IMR-90 (cell line): Measurements from ENCODE around the gene DCDC1. TPM values are rescaled to one million over a fixed set of nuclear protein-coding genes. Genes with fewer than 3 reads are reported as not detected.

Experiments
- ATAC-seq: fragments of 200-7000 bp; cut with Tn5 transposase; 2 replicates; pipeline ENCODE4 v1.9.1; 2020; ENCODE audit warnings: low read depth, mild to moderate bottlenecking, moderate library complexity
- BruUV-seq: library from RNA; stranded (reverse); fragments of 400-500 nt; replicated peaks from 2 replicates; lab custom pipeline; 2021; lab: Mats Ljungman, UMichigan
- CTCF ChIA-PET: fragments of 300-600 bp; formaldehyde crosslinking; extraction: SDS; loops from one replicate; lab custom pipeline; 2021; ENCODE audit warnings: antibody characterized with exemption; lab: Yijun Ruan, JAX
- POLR2A ChIA-PET: fragments of 300-600 bp; sonication (Branson Sonifier 250); formaldehyde crosslinking; loops from one replicate; lab custom pipeline; 2022; ENCODE audit warnings: antibody characterized with exemption; ENCODE audit not compliant: unreplicated experiment; lab: Charles Lee
- DNase-seq: peaks from one replicate; pipeline ENCODE4 v3.0.0; 2013
- H2AFZ ChIP-seq: replicated peaks from 2 replicates; pipeline ENCODE3; 2013; ENCODE audit warnings: low read length, mild to moderate bottlenecking; ENCODE audit not compliant: poor library complexity
- H2AK5ac ChIP-seq: 2 replicates; pipeline ENCODE4 v1.6.1; 2013; ENCODE audit warnings: low read depth, low read length, inconsistent platforms
- H2AK9ac ChIP-seq: replicated peaks from 2 replicates; pipeline ENCODE3; 2013; ENCODE audit warnings: mild to moderate bottlenecking, low read depth, low read length, moderate library complexity; ENCODE audit not compliant: poor library complexity
- H2BK120ac ChIP-seq: 2 replicates; pipeline ENCODE4 v1.6.1; 2013; ENCODE audit warnings: low read depth, low read length, inconsistent platforms
- H2BK15ac ChIP-seq: 3 replicates; pipeline ENCODE4 v1.6.1; 2013; ENCODE audit warnings: low read depth, low read length, inconsistent platforms
- H2BK20ac ChIP-seq: 2 replicates; pipeline ENCODE4 v1.6.1; 2013; ENCODE audit warnings: low read depth, mild to moderate bottlenecking, inconsistent platforms, low read length, moderate library complexity
- H2BK5ac ChIP-seq: 2 replicates; pipeline ENCODE4 v1.6.1; 2013; ENCODE audit warnings: mild to moderate bottlenecking, low read depth, low read length, inconsistent platforms; ENCODE audit not compliant: poor library complexity, severe bottlenecking
- H3K14ac ChIP-seq: replicated peaks from 2 replicates; pipeline ENCODE4 v1.6.1; 2013; ENCODE audit warnings: low read depth, low read length, inconsistent platforms
- H3K18ac ChIP-seq: 2 replicates; pipeline ENCODE4 v1.6.1; 2013; ENCODE audit warnings: low read depth, low read length, control low read depth
- H3K23ac ChIP-seq: 2 replicates; pipeline ENCODE4 v1.6.1; 2013; ENCODE audit warnings: low read depth, low read length, inconsistent platforms
- H3K27ac ChIP-seq: 2 replicates; pipeline ENCODE4 v1.5.1; 2013; ENCODE audit warnings: mild to moderate bottlenecking, control low read depth, low read length; ENCODE audit not compliant: insufficient read depth
- H3K27me3 ChIP-seq: 2 replicates; pipeline ENCODE4 v1.6.1; 2013; ENCODE audit warnings: low read length; ENCODE audit not compliant: control insufficient read depth, insufficient read depth
- H3K36me3 ChIP-seq: 2 replicates; pipeline ENCODE4 v1.6.1; 2013; ENCODE audit warnings: low read length, mixed read lengths; ENCODE audit not compliant: control insufficient read depth, insufficient read depth
- H3K4ac ChIP-seq: 2 replicates; pipeline ENCODE4 v1.6.1; 2013; ENCODE audit warnings: low read depth, low read length, inconsistent platforms
- H3K4me1 ChIP-seq: 2 replicates; pipeline ENCODE4 v1.6.1; 2013; ENCODE audit warnings: low read length, mixed read lengths; ENCODE audit not compliant: control insufficient read depth, insufficient read depth
- H3K4me2 ChIP-seq: 2 replicates; pipeline ENCODE4 v1.6.1; 2013; ENCODE audit warnings: low read depth, mild to moderate bottlenecking, control low read depth, low read length, moderate library complexity
- H3K4me3 ChIP-seq: 2 replicates; pipeline ENCODE4 v1.5.1; 2013; ENCODE audit warnings: low read depth, mild to moderate bottlenecking, control low read depth, low read length, moderate library complexity; ENCODE audit not compliant: insufficient read depth
- H3K56ac ChIP-seq: 2 replicates; pipeline ENCODE4 v1.6.1; 2013; ENCODE audit warnings: low read length, inconsistent platforms; ENCODE audit not compliant: insufficient read depth; ENCODE audit errors: extremely low read depth
- H3K79me1 ChIP-seq, 2 experiments: 2 replicates each; pipeline ENCODE4 v1.6.1; 2013; ENCODE audit warnings: low read length in 2 of 2, inconsistent platforms in 1 of 2, low read depth in 1 of 2
- H3K9ac ChIP-seq: 2 replicates; pipeline ENCODE4 v1.6.1; 2013; ENCODE audit warnings: low read depth, low read length, control low read depth
- H3K9me1 ChIP-seq: 2 replicates; pipeline ENCODE4 v1.6.1; 2013; ENCODE audit warnings: low read length, inconsistent platforms; ENCODE audit not compliant: insufficient read depth
- H3K9me3 ChIP-seq: 2 replicates; pipeline ENCODE4 v1.6.1; 2013; ENCODE audit warnings: low read length; ENCODE audit not compliant: control insufficient read depth, insufficient read depth
- H4K20me1 ChIP-seq: 2 replicates; pipeline ENCODE4 v1.6.1; 2013; ENCODE audit warnings: low read length, inconsistent platforms; ENCODE audit not compliant: insufficient read depth
- H4K5ac ChIP-seq: 2 replicates; pipeline ENCODE4 v1.6.1; 2013; ENCODE audit warnings: mild to moderate bottlenecking, low read depth, low read length, control low read depth
- H4K8ac ChIP-seq, 2 experiments: 2 replicates each; pipeline ENCODE4 v1.6.1; 2013; ENCODE audit warnings: low read depth in 2 of 2, low read length in 2 of 2, control low read depth in 1 of 2, inconsistent platforms in 1 of 2
- H4K91ac ChIP-seq: 2 replicates; pipeline ENCODE4 v1.6.1; 2013; ENCODE audit warnings: low read depth, low read length, inconsistent platforms; ENCODE audit not compliant: insufficient read depth
- BHLHE40 ChIP-seq: fragments of 150-350 bp; IDR thresholded peaks from 2 replicates; pipeline ENCODE4 v1.6.1; 2016; ENCODE audit warnings: mild to moderate bottlenecking, low read depth, low read length
- CEBPB ChIP-seq: IDR thresholded peaks from 2 replicates; pipeline ENCODE4 v1.6.1; 2012; ENCODE audit warnings: low read depth, low read length, improper control_type of control experiment
- FOS ChIP-seq: fragments of 150-350 bp; IDR thresholded peaks from 2 replicates; pipeline ENCODE4 v1.6.1; 2016; ENCODE audit warnings: low read depth, low read length
- MAZ ChIP-seq: IDR thresholded peaks from 2 replicates; pipeline ENCODE4 v1.6.1; 2012; ENCODE audit warnings: low read depth, mild to moderate bottlenecking, low read length, improper control_type of control experiment, moderate library complexity, borderline replicate concordance
- NFE2L2 ChIP-seq: fragments of 150-350 bp; IDR thresholded peaks from 2 replicates; pipeline ENCODE4 v1.6.1; 2016; ENCODE audit warnings: low read depth, mild to moderate bottlenecking, low read length
- POLR2A ChIP-seq: IDR thresholded peaks from 2 replicates; pipeline ENCODE4 v1.6.1; 2012; ENCODE audit warnings: mild to moderate bottlenecking, low read depth, low read length
- RCOR1 ChIP-seq: IDR thresholded peaks from 2 replicates; pipeline ENCODE4 v1.6.1; 2012; ENCODE audit warnings: mild to moderate bottlenecking, low read length, improper control_type of control experiment; ENCODE audit not compliant: insufficient replicate concordance
- RFX5 ChIP-seq: IDR thresholded peaks from 2 replicates; pipeline ENCODE4 v1.8.0; 2012; ENCODE audit warnings: low read depth, mild to moderate bottlenecking, low read length, moderate library complexity
- SMC3 ChIP-seq: fragments of 150-350 bp; IDR thresholded peaks from 2 replicates; pipeline ENCODE4 v1.6.1; 2016; ENCODE audit warnings: low read depth, mild to moderate bottlenecking, antibody characterized with exemption, low read length, moderate library complexity
- WGBS, 2 experiments: methylation state at CpG; one replicate each; pipeline versions ENCODE4 v1.1.5 to v1.1.7; 2013; ENCODE audit warnings: missing lambda C conversion rate in 2 of 2; ENCODE audit not compliant: insufficient read length in 1 of 2; ENCODE audit errors: extremely low coverage in 2 of 2; 5-methylcytosine and 5-hydroxymethylcytosine counted together
- dilution Hi-C: fragments of 300-500 bp; cut with HindIII; formaldehyde crosslinking; loops from one replicate; pipeline ENCODE4 v1.14.3; 2018; ENCODE audit warnings: low sequenced_read_pairs; ENCODE audit not compliant: unreplicated experiment
- in situ Hi-C: fragments of 300-500 bp; cut with MboI; formaldehyde crosslinking; loops from 3 replicates; pipeline ENCODE4 v1.14.3; 2019; ENCODE audit warnings: low sequenced_read_pairs, inconsistent platforms, mixed read lengths
- intact Hi-C: fragments of 100-400 bp; cut with micrococcal nuclease; formaldehyde crosslinking; loops from 2 replicates; pipeline ENCODE4 v1.10.0; 2022
- polyA plus RNA-seq, 3 experiments: library from polyadenylated mRNA; depleted of rRNA; stranded (reverse); fragments of >200 nt; gene quantifications; 2 replicates each; pipeline ENCODE4 v1.2.3, GENCODE V29; 2012; ENCODE audit warnings: low replicate concordance in 1 of 3
- total RNA-seq: library from RNA; depleted of rRNA; stranded (reverse); fragments of >200 nt; gene quantifications from 2 replicates; pipeline ENCODE4 v1.2.3, GENCODE V29; 2012
- TF ChIP-seq, protein P1 (sequence below): conservative IDR thresholded peaks from 2 replicates; pipeline ENCODE4 v1.5.1; 2012; ENCODE audit warnings: mild to moderate bottlenecking, low read depth, low read length, improper control_type of control experiment

The DCDC1 gene
- total and polyA plus RNA-seq, 2 of the 4 experiments (the other 2 are of a cell fraction) = not detected

DNA sequence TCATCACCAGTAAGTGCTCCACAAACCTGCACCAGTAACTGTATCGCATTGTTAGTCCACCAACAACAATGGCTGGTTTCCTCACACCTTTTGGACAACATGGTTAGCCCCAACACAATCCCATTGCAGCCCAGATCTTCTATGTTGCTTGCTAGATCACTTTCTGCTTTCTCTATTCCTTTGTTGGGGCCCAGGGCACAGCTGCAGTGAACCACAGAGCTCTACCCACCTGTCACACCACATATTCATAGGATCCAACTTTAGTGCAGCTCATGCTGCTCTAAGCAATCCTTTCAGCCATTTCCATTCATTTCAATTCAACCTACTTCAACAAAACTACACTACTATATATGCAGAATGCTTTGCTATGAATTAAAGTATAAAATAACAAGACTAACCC, 364.3 kb downstream of the DCDC1 start:
- in situ Hi-C loops = no loop called here
- no peak overlapping the region for H3K23ac ChIP-seq
- H3K27ac ChIP-seq = no peak overlapping the region
- no peak overlapping the region for H2AK5ac ChIP-seq
- H2BK15ac ChIP-seq = no peak overlapping the region
- H3K4me2 ChIP-seq = no peak overlapping the region
- H4K91ac ChIP-seq = no peak overlapping the region
- no peaks in the 10 kb centered on the region for H3K79me1 ChIP-seq
- no peaks in the 10 kb centered on the region for H3K9me1 ChIP-seq
- H4K8ac ChIP-seq = no peak overlapping the region
- H3K4me3 ChIP-seq = no peak overlapping the region
- no peak overlapping the region for H2AFZ ChIP-seq
- H3K18ac ChIP-seq = no peak overlapping the region
- no peaks in the 10 kb centered on the region for H3K9me3 ChIP-seq
- no peak overlapping the region for H4K5ac ChIP-seq
- H3K4me1 ChIP-seq = no peaks in the 10 kb centered on the region
- intact Hi-C loops = no loop called here
- H2BK5ac ChIP-seq = no peak overlapping the region
- DNase-seq (no peak), ATAC-seq (no peak)
- H3K4ac ChIP-seq = no peak overlapping the region
- H2AK9ac ChIP-seq = no peak overlapping the region
- TF ChIP-seq POLR2A (no peak), MAZ (no peak), SMC3 (no peak), BHLHE40 (no peak), RFX5 (no peak), NFE2L2 (no peak), CEBPB (no peak), FOS (no peak), RCOR1 (no peak)
- TF ChIP-seq, protein P1, sequence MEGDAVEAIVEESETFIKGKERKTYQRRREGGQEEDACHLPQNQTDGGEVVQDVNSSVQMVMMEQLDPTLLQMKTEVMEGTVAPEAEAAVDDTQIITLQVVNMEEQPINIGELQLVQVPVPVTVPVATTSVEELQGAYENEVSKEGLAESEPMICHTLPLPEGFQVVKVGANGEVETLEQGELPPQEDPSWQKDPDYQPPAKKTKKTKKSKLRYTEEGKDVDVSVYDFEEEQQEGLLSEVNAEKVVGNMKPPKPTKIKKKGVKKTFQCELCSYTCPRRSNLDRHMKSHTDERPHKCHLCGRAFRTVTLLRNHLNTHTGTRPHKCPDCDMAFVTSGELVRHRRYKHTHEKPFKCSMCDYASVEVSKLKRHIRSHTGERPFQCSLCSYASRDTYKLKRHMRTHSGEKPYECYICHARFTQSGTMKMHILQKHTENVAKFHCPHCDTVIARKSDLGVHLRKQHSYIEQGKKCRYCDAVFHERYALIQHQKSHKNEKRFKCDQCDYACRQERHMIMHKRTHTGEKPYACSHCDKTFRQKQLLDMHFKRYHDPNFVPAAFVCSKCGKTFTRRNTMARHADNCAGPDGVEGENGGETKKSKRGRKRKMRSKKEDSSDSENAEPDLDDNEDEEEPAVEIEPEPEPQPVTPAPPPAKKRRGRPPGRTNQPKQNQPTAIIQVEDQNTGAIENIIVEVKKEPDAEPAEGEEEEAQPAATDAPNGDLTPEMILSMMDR = no peak
- no peak overlapping the region for H3K14ac ChIP-seq
- ChIA-PET POLR2A (no interaction called here), CTCF (no interaction called here)
- H3K27me3 ChIP-seq = no peaks in the 10 kb centered on the region
- no TSS peak for BruUV-seq
- H2BK120ac ChIP-seq = no peak overlapping the region
- H4K20me1 ChIP-seq = no peaks in the 10 kb centered on the region
- dilution Hi-C loops = no loop called here
- H3K56ac ChIP-seq = no peak overlapping the region
- WGBS, 2 experiments = no CpG with 5 or more reads among the region's 1 CpG
- no peaks in the 10 kb centered on the region for H3K36me3 ChIP-seq
- no peak overlapping the region for H2BK20ac ChIP-seq
- no peak overlapping the region for H3K9ac ChIP-seq
